GM21381 (cell line): ENCODE measurements around the gene RPS16.
A peak's percentile ranks its signal among the peaks of the same experiment; 100 is the strongest.

ENCODE experiments used
- ATAC-seq: cut with Tn5 transposase; IDR thresholded peaks from one replicate; pipeline ENCODE4 v1.9.1; 2021; ENCODE audit warnings: mild to moderate bottlenecking, moderate library complexity; ENCODE audit not compliant: unreplicated experiment

Gene RPS16

GRCh38 chr19:39408392-39409207 is 27.1 kb downstream of the RPS16 start:
- ATAC-seq, result no peak

- ATAC-seq, result no peak
Measured at GRCh38 chr19:39407660-39408391, 27.9 kb downstream of the RPS16 start.

DNA sequence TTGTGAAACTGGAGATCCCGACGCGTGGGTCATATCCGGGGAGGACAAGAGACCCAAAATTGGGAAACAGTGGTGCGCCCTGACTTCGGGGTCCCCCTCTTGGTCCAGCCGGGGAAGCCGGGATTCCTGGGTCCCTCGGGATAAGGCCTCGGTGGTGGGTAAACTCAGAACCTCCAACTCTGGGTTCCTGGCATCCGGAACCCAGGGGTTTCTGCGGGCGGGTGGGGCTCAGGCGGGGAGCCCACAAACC is 28.4 kb downstream of the RPS16 start:
- ATAC-seq, result no peak

DNA sequence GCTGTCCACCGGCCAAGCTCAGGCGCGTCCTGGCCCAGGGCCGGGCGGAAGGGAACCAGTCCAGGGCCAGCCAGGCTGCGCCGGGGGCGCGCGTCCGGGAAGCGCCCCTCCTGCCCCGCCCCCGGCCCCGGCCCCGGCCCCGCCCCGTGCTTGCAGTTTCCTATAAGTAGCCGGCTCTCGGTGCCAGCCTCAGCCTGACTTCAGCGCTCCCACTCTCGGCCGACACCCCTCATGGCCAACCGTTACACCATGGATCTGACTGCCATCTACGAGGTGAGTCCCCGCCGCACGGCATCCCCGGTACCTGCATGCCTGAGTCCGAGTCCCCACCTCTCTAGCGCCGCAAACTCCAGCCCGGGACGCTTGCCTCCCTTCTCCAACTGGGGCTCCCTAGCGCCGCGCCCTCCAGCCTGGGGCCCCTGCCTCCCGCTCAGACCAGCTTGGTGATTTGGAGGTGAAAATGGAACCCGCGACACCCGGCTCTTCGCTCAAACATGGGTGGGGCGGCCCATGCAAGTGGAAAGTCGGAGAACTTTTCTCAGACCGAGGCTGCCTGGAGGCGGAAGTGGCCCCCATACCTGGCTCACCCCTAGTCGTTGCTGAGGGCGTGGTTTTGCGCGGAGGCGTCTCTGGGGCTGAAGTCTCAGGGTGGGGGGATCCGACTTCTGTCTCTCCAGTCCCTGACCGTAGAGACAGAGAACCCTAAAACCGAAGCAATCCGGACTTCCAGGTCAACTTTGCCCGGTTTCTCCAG is 28.9 kb downstream of the RPS16 start, which contains the start of gene ZFP36:
TSS of gene ZFP36 (plus strand) at position 192 of the 754 bp plus-strand sequence. CDS start at position 250, 58 bp downstream.
- no peak for ATAC-seq

- no peak for ATAC-seq
Measured at GRCh38 chr19:39405958-39406655, 29.6 kb downstream of the RPS16 start.

- ATAC-seq, result no peak
Measured at GRCh38 chr19:39405261-39405957, 30.3 kb downstream of the RPS16 start.

DNA sequence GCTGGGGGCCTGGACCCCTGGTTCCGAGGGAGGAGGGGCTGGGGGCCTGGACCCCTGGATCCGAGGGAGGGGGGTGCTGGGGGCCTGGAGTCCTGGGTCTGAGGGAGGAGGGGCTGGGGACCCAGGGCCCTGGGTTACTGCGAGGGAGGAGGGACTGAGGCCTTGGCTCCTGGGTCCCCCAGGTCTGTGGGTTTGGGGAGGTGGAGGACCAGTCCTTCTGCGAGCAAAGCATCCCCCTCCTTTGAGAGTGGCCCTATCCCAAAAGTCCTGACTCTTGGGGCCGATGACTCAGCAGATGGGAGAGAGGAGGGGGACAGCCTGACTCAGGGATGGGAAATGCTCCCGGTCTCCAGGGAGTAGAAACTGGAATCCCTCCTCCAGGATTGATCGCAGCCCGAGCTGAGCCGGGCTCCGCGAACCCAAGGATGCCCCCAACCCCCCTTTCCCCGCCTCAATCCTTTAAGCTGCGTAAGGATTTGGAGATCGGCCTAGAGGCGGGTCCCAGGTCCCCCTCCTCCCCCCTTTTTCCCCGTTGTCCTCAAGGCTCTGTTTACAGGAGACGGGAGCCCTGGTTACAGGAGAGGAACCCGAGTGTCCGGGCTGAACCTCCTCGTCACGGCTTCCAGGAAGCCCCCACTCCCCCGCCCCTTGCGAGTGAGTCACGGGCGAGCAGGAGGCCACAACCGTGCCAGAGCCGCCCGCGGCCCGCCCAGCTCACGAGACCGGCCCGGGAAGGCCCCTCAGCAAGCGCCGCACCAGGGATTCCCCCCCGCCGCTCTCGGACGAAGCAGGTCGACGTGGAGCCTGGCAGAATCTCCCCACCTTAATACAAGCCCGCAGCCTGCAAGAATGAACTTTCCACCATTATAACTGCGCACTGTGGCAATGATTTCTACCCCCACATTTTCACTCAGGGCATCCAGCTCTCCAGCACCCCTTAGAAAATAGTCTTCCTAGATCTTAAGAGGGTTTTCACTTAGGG is 32.1 kb downstream of the RPS16 start:
- no peak for ATAC-seq

GRCh38 chr19:39402346-39403300 is 33.1 kb downstream of the RPS16 start:
- peak; percentile 29 for ATAC-seq

GRCh38 chr19:39401549-39402345 is 34.0 kb downstream of the RPS16 start:
- ATAC-seq, result no peak

DNA sequence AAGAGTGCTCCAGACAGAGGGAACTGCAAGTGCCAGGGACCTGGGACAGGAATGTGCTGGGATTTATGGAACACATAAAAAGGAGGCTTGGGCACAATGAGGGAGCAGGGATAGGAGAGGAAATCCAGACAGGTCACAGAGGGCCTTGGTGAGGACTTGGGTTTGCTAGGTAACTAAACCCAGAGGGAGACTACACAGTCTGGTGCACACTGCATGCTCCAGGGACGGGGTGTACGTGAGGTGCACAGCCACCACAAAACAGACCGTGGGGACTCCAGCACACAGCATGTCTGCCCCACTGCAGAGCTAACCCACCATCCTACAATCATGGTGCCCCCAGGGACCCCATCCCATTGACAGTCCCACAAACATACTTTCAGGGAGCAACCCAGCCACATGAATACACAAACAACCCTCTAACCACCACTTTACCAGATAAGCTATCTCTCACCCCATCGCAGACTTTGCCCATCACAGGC is 34.6 kb downstream of the RPS16 start:
- no peak for ATAC-seq

GRCh38 chr19:39400061-39400460 is 35.7 kb downstream of the RPS16 start:
- ATAC-seq, result no peak

DNA sequence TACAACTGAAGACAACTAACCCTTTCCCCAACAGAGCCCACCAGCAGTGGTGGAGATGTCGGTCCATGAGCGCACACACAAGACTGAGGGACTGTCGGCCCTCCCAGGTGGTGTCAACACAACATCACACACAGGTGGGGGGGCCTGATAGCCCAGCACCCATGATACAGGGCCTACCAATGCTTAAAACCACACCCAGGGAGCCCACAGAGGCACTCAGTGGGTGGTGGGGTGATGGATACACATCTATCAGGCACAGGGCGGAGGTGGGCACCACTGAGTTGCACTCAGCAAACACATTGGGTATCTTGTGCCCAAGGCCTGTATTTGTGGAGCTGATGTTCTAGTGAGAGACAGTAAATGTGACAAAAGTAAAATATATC is 36.1 kb downstream of the RPS16 start:
- no peak for ATAC-seq

- ATAC-seq, result no peak
Measured at GRCh38 chr19:39398297-39398864, 37.4 kb downstream of the RPS16 start.

GRCh38 chr19:39397360-39398296 is 38.1 kb downstream of the RPS16 start:
- ATAC-seq, result no peak

DNA sequence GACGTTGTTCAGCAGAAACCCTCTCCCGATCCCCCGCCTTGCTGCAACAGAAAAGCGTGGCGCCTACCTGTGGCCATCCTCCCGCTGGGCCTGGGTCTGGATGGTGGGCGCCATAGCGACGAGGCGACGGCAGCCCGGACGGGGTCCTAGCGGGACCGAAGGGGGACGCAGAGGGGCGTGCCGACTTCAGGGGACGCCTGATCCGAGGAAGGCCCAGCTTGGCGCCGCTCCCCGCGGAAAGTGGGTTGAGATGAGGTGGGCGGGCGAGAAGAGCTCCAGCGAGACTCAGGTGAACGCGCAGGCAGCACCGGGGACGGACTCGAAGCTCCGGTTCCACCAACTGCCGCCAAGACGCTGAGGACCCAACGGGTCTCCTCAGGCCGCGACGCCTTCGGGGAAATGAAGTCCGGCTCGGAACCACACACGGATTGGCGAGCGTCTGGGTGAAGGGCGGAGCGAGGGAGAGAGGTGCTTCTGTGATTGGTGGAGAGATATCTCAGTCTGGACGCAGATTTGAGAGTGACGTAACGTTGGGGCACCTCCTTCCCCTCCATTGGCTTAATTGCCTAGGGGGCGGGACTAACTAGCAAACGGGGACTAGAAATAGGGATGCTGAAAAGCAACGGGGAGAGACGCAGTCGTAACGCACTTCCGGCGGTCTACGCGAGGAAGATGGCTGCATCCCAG is 44.9 kb downstream of the RPS16 start, which contains the start of the genes MED29 and PAF1:
TSS of gene MED29 (plus strand) at position 628 of the 687 bp plus-strand sequence. CDS start at position 673, 45 bp downstream.
TSS of gene PAF1 (minus strand) at position 356 of the 687 bp plus-strand sequence. CDS start at position 114, 242 bp downstream.
- peak; percentile 90 for ATAC-seq
